Gastroesophageal sphincter (tissue), 4 donors: ENCODE measurements around the gene TFPT. TPM values are rescaled to one million over a fixed set of nuclear protein-coding genes. Genes with fewer than 3 reads are reported as not detected.

ENCODE experiments used
- ATAC-seq: fragments of 150-250 bp; one replicate; pipeline ENCODE4 v1.9.1; 2016; ENCODE audit warnings: mild to moderate bottlenecking, moderate library complexity
- H3K27ac ChIP-seq, 4 donors: fragments of 200-600 bp; sonication (generic) in 3 of 4; 1 replicate in 3 of 4; 2 replicates in 1 of 4; pipeline ENCODE4 v1.5.1; 2016 to 2019
- H3K27me3 ChIP-seq: fragments of 200-600 bp; sonication (generic); one replicate; pipeline ENCODE4 v1.5.1; 2019
- H3K36me3 ChIP-seq, 2 donors: fragments of 200-600 bp; sonication (generic); one replicate each; pipeline ENCODE4 v1.5.1; 2019; ENCODE audit warnings: control low read depth in 1 of 2
- H3K4me1 ChIP-seq, 3 donors: fragments of 200-600 bp; sonication (generic); 1 replicate in 2 of 3; 2 replicates in 1 of 3; pipeline ENCODE4 v1.5.1; 2016 to 2019; ENCODE audit warnings: control low read depth in 2 of 3
- H3K4me3 ChIP-seq, 2 donors: fragments of 200-600 bp; sonication (generic); one replicate each; pipeline ENCODE4 v1.5.1; 2019; ENCODE audit warnings: mild to moderate bottlenecking in 1 of 2, moderate library complexity in 1 of 2
- H3K9me3 ChIP-seq, 3 donors: fragments of 200-600 bp; sonication (generic); one replicate each; pipeline ENCODE4 v1.5.1; 2017 to 2019; ENCODE audit warnings: control low read depth in 2 of 3
- CTCF ChIP-seq, 4 experiments: fragments of 200-600 bp in 2 of 4; fragments of 450-650 bp in 2 of 4; sonication (generic) in 1 of 4; IDR thresholded peaks; one replicate each; pipeline ENCODE4 v1.5.1; 2017 to 2019; ENCODE audit warnings: antibody characterized with exemption in 4 of 4, mild to moderate bottlenecking in 2 of 4, moderate library complexity in 2 of 4
- EP300 ChIP-seq: sonication (generic); formaldehyde crosslinking; IDR thresholded peaks from one replicate; pipeline ENCODE4 v1.6.1; 2017; ENCODE audit warnings: antibody characterized with exemption, mild to moderate bottlenecking
- POLR2A ChIP-seq, 2 donors: fragments of 450-650 bp; IDR thresholded peaks; one replicate each; pipeline ENCODE4 v1.6.1; 2017; ENCODE audit warnings: antibody characterized with exemption in 2 of 2, mild to moderate bottlenecking in 2 of 2, moderate library complexity in 1 of 2
- POLR2AphosphoS5 ChIP-seq: sonication (generic); formaldehyde crosslinking; IDR thresholded peaks from one replicate; pipeline ENCODE4 v1.6.1; 2017; ENCODE audit warnings: antibody characterized with exemption
- WGBS, 2 donors: methylation state at CpG; one replicate each; pipeline ENCODE4 v1.1.5; 2018; ENCODE audit warnings: low coverage in 1 of 2; 5-methylcytosine and 5-hydroxymethylcytosine counted together
- total RNA-seq, 4 donors: library from RNA; depleted of rRNA; stranded (reverse); fragments of >200 nt; gene quantifications; one replicate each; pipeline ENCODE4 v1.1.0, GENCODE V29; 2016

The TFPT gene
- total RNA-seq, 4 donors from 2014 or later = 12.5 to 20.9 (median 15.2) TPM

DNA sequence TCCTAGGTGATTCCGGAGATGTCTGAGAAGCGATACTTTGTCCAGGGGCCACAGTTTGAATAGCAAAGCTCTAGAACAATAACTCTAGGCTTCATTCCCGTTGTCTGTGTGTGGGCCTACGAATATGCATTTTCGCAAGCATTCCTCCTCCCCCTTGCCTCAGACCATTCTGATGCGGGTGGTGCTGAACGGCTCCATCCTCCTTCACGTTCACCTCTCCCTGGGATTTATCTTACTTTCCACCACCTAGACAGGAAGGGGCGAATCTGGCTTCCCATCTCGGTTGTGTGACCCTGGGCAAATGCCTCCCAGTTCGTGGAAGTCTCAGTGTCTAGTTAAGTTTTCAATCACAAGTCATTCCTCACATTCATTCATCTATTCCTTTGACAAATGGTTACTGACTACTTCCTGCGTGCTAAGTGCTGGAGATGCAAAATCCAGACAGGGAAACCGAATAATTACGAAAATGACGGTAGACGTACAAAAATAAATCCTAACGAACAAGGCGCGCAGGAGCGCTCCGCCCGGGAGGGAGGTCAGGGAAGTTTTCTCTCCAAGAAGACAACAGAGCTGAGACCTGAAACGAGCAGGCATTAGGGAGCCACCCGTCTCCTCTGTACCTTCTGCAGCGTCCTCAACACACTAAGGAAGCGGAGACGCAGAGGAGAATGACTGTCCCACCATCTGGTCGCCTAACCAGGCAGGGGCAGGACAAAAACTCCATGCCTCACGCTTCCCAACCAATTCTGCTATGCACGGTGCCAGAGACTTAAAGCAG is 20.8 kb upstream of the TFPT start:
- Histone ChIP-seq H3K27me3 (no peaks in the 10 kb centered on the region), H3K36me3 (peaks cover 0 to 29% of the 10 kb centered on the region in 2 donors), H3K27ac (peak overlapping the region in 3 of 4 donors; percentile 29 to 80 (median 67)), H3K4me3 (peak overlapping the region; percentile 36 to 52), H3K4me1 (peaks cover 2 to 44% (median 28%) of the 10 kb centered on the region in 3 donors), H3K9me3 (no peaks in the 10 kb centered on the region)
- ATAC-seq = no peak
- TF ChIP-seq POLR2AphosphoS5 (no peak), EP300 (no peak), CTCF (IDR thresholded peaks at IDR 0.05) (no peak), POLR2A (IDR thresholded peaks at IDR 0.05) (no peak)
- WGBS, 2 donors = 5 to 7% methylated on average over 17 to 28 of the region's 30 CpGs

DNA sequence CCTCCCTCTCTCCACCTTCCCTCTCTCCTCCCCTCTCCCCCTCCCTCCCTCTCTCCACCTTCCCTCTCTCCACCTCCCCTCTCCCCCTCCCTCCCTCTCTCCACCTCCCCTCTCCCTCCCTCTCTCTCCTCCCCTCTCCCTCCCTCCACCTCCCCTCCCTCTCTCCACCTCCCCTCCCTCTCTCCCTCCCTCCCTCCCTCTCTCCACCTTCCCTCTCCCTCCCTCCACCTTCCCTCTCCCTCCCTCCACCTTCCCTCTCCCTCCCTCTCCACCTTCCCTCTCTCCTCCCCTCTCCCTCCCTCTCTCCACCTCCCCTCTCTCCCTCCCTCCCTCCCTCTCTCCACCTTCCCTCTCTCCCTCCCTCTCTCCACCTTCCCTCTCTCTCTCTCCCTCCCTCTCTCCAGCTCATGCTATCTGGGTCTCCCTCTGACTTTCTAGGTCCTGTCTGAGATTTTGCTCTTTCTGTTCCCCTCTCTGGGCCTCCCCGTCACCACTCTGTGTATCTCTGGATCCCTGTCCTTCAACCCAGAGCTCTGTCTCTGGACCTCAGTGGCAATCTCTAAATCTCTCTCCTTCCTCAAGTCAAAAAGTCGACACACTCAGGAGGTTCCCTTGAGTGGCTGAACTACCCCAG is 18.6 kb upstream of the TFPT start:
- no peaks in the 10 kb centered on the region for H3K27me3 ChIP-seq
- no peak for ATAC-seq
- 60 to 70% methylated on average over 2 of the region's 2 CpGs for WGBS, 2 donors

DNA sequence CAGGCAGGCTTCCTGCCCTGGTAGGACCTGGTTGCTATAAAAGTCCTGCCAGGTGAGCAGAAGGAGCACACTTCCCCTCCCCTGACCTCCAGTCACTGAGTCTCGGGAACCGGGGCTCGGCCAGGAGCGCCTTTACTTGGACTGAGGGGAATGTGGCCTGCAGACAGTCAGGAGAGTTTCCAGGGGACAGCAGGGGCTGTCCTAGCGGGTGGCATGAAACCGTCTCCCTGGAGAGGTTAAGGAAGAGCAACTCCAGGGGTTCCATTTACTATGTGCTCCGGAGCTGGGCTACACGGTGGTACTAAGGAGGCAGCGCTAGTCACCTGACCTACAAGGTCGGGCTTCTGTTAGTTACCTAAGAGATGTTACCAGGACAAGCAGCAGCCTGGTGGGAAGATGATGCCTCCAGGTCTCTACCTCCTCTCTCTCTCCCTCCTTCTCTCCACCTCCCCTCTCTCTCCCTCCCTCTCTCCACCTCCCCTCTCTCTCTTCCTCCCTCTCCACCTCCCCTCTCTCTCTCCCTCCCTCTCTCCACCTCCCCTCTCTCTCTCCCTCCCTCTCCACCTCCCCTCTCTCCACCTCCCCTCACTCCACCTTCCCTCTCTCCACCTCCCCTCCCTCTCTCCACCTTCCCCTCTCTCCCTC is 18.0 kb upstream of the TFPT start:
- H3K4me1 ChIP-seq = peaks cover 0 to 15% (median 8%) of the 10 kb centered on the region in 3 donors
- TF ChIP-seq POLR2A (IDR thresholded peaks at IDR 0.05) = no peak
- no peak for TF ChIP-seq CTCF (IDR thresholded peaks at IDR 0.05)
- TF ChIP-seq POLR2AphosphoS5 = no peak
- no peak for TF ChIP-seq EP300
- no peak overlapping the region for H3K27ac ChIP-seq
- no peak overlapping the region for H3K4me3 ChIP-seq
- H3K36me3 ChIP-seq = peaks cover 0 to 47% of the 10 kb centered on the region in 2 donors
- H3K27me3 ChIP-seq = no peaks in the 10 kb centered on the region
- ATAC-seq = no peak
- 76% methylated on average over 7 of the region's 10 CpGs; no CpG with 5 or more reads in 1 of the 2 donors for WGBS, 2 donors
- no peaks in the 10 kb centered on the region for H3K9me3 ChIP-seq

More for the DNA sequence above, 18.6 kb upstream of the TFPT start:
- H3K36me3 ChIP-seq = peaks cover 0 to 41% of the 10 kb centered on the region in 2 donors
- H3K4me3 ChIP-seq = no peak overlapping the region
- H3K4me1 ChIP-seq = peaks cover 2 to 22% (median 14%) of the 10 kb centered on the region in 3 donors
- TF ChIP-seq CTCF (IDR thresholded peaks at IDR 0.05) (no peak), POLR2A (IDR thresholded peaks at IDR 0.05) (no peak), EP300 (no peak), POLR2AphosphoS5 (no peak)
- no peaks in the 10 kb centered on the region for H3K9me3 ChIP-seq
- H3K27ac ChIP-seq = no peak overlapping the region

- H3K27me3 ChIP-seq = no peaks in the 10 kb centered on the region
- no peak overlapping the region for H3K4me3 ChIP-seq
- TF ChIP-seq CTCF (IDR thresholded peaks at IDR 0.05) = no peak
- no peak for TF ChIP-seq EP300
- no peak for TF ChIP-seq POLR2AphosphoS5
- TF ChIP-seq POLR2A (IDR thresholded peaks at IDR 0.05) = no peak
- no peaks in the 10 kb centered on the region for H3K4me1 ChIP-seq
- ATAC-seq = no peak
- no peaks in the 10 kb centered on the region for H3K9me3 ChIP-seq
- H3K27ac ChIP-seq = no peak overlapping the region
- no CpG with 5 or more reads among the region's 20 CpGs for WGBS, 2 donors
- H3K36me3 ChIP-seq = peaks cover 0 to 85% of the 10 kb centered on the region in 2 donors
Measured at GRCh38 chr19:54129617-54129996, 14.2 kb upstream of the TFPT start.
